Activated B cell treated with CpG ODN at 0.5 μM for 24 hours (primary cell): ENCODE data around the gene ZSCAN5A. TPM values are rescaled to one million over a fixed set of nuclear protein-coding genes. Genes with fewer than 3 reads are reported as not detected.
"Not testable (repeated sequence)": the region's sequence is repeated elsewhere in the genome, so short reads cannot be mapped to it uniquely, and the experiment has no call there.

Experiments used
- ATAC-seq: fragments of 200-7000 bp; cut with Tn5 transposase; one replicate; pipeline ENCODE4 v1.10.0; 2021; ENCODE audit warnings: low read depth, mild to moderate bottlenecking, moderate library complexity
- CTCF ChIA-PET: fragments of 350-600 bp; sonication (Branson Sonifier 250); formaldehyde crosslinking; loops from one replicate; lab custom pipeline; 2021; ENCODE audit warnings: antibody characterized with exemption; lab: Charles Lee
- POLR2A ChIA-PET: fragments of 350-600 bp; sonication (Branson Sonifier 250); formaldehyde crosslinking; loops from one replicate; lab custom pipeline; 2021; ENCODE audit warnings: antibody characterized with exemption; lab: Charles Lee
- DNase-seq: peaks from one replicate; pipeline ENCODE4 v3.0.0; 2022
- H3K27ac Mint-ChIP-seq: one replicate; pipeline ENCODE4 v1.8.0; 2020; ENCODE audit warnings: mixed read lengths
- H3K27me3 Mint-ChIP-seq: one replicate; pipeline ENCODE4 v1.8.0; 2021; ENCODE audit warnings: mixed read lengths
- H3K36me3 Mint-ChIP-seq: one replicate; pipeline ENCODE4 v1.8.0; 2021; ENCODE audit warnings: low read depth, mixed read lengths
- H3K4me1 Mint-ChIP-seq: one replicate; pipeline ENCODE4 v1.8.0; 2021; ENCODE audit warnings: mixed read lengths
- H3K4me3 Mint-ChIP-seq: one replicate; pipeline ENCODE4 v1.8.0; 2020; ENCODE audit warnings: mild to moderate bottlenecking, mixed read lengths
- H3K9me3 Mint-ChIP-seq: one replicate; pipeline ENCODE4 v1.8.0; 2020; ENCODE audit warnings: mixed read lengths
- intact Hi-C: fragments of 100-400 bp; cut with micrococcal nuclease; formaldehyde crosslinking; loops from one replicate; pipeline ENCODE4 v1.15.1; 2024
- total RNA-seq: library from RNA; stranded (reverse); gene quantifications from 2 replicates; pipeline ENCODE4 v1.2.3, GENCODE V29; 2022
- TF ChIP-seq, protein P1 (sequence below): fragments of 200-600 bp; IDR thresholded peaks from one replicate; pipeline ENCODE4 v1.8.0; 2022; ENCODE audit warnings: antibody characterized with exemption, mild to moderate bottlenecking

ZSCAN5A gene
- total RNA-seq, 1 donor from 2014 or later: 17.8 TPM

DNA sequence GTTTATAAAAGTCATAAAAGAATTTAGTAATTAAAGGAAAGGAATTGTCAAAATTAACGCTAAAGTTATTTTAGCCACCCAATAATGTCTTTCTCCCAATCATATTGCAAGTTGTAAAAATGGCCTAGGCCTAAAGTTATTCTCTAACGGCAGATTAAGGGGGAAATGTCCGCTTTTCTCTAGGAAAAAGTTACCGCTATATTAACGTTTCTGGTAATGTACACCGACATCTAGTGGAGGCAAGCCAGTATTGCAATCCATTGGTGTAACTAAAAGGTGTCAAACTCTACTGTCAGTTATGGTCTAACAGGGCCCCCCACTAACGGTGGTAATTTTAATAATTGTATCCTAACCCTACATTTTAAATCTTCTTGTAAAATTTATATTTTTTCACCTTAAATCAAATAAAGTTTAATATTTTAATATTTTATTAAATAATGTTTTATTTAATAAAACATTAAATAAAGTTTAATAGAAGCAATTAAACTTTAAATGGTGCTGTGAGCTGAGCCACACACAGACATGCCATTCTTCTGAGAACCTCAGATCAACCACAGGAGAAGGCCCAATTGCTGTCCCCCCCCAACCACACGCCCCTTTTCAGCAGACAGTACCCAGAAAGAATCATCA lies 35.9 kb upstream of the ZSCAN5A start:
- Mint-ChIP-seq H3K9me3 (no peaks in the 10 kb centered on the region), H3K27me3 (no peaks in the 10 kb centered on the region), H3K27ac (no peak overlapping the region), H3K4me1 (no peaks in the 10 kb centered on the region), H3K36me3 (no peaks in the 10 kb centered on the region), H3K4me3 (no peak overlapping the region)
- ChIA-PET CTCF (interaction anchor here (0.9 to 2.8 kb wide), 5 partner anchors 17 to 284 kb away, joined by 3 to 9 read pairs (median 7); no protein-coding TSS in a partner anchor), POLR2A (no interaction called here)
- no peak for ATAC-seq
- TF ChIP-seq, protein P1, sequence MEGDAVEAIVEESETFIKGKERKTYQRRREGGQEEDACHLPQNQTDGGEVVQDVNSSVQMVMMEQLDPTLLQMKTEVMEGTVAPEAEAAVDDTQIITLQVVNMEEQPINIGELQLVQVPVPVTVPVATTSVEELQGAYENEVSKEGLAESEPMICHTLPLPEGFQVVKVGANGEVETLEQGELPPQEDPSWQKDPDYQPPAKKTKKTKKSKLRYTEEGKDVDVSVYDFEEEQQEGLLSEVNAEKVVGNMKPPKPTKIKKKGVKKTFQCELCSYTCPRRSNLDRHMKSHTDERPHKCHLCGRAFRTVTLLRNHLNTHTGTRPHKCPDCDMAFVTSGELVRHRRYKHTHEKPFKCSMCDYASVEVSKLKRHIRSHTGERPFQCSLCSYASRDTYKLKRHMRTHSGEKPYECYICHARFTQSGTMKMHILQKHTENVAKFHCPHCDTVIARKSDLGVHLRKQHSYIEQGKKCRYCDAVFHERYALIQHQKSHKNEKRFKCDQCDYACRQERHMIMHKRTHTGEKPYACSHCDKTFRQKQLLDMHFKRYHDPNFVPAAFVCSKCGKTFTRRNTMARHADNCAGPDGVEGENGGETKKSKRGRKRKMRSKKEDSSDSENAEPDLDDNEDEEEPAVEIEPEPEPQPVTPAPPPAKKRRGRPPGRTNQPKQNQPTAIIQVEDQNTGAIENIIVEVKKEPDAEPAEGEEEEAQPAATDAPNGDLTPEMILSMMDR: no peak
- intact Hi-C loops: loop anchor here (1.0 kb wide), 3 partner anchors 96 to 284 kb away; no protein-coding TSS in a partner anchor
- DNase-seq: no peak

- no peak overlapping the region for H3K27ac Mint-ChIP-seq
- no peak for ATAC-seq
- POLR2A ChIA-PET: no interaction called here
Measured at GRCh38 chr19:56348289-56348877, 33.7 kb upstream of the ZSCAN5A start.

DNA sequence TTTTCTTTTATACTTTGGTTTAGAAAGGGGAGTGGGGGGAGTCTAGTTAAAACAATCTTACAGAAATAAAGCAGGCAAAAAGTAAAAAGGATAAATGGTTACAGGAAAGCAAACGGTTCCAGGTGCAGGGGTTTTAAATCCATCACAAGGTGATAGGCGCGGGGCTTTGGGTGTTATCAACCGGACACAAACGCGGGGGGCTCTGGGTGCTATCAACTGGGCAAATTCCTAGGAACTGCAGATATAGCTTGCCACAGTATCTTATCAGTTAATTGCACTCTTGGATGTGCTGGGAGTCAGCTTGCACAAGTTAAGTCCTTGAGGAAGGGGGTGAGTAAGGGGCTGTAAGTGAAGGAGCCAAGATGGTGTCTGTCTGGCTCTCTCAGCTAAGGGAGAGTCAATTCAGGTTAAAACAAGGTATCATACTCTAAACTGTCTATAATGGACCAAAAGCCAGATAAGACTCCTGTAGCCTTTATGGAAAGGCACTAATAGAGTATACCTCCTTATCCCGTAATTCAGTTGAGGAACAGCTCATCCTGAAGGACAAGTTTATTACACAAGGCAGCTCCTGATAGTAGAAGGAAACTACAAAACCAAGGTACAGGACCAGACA lies 32.6 kb upstream of the ZSCAN5A start:
- CTCF ChIA-PET: interaction anchor here (0.9 to 2.2 kb wide), 2 partner anchors 14 to 281 kb away, joined by 3 to 13 read pairs; no protein-coding TSS in a partner anchor
- no peaks in the 10 kb centered on the region for H3K4me1 Mint-ChIP-seq
- H3K36me3 Mint-ChIP-seq: no peaks in the 10 kb centered on the region
- TF ChIP-seq, protein P1: no peak
- no peak overlapping the region for H3K27ac Mint-ChIP-seq
- H3K4me3 Mint-ChIP-seq: no peak overlapping the region
- peaks cover 3% of the 10 kb centered on the region for H3K9me3 Mint-ChIP-seq
- peaks cover 2% of the 10 kb centered on the region for H3K27me3 Mint-ChIP-seq
- DNase-seq (no peak), ATAC-seq (no peak)
- intact Hi-C loops: no loop called here
- POLR2A ChIA-PET: no interaction called here

More at GRCh38 chr19:56348289-56348877, 33.7 kb upstream of the ZSCAN5A start:
- TF ChIP-seq, protein P1: no peak
- intact Hi-C loops: no loop called here
- H3K4me1 Mint-ChIP-seq: no peaks in the 10 kb centered on the region
- DNase-seq: no peak
- no peak overlapping the region for H3K4me3 Mint-ChIP-seq
- no peaks in the 10 kb centered on the region for H3K9me3 Mint-ChIP-seq
- CTCF ChIA-PET: interaction anchor here (0.9 to 2.8 kb wide), 6 partner anchors 15 to 282 kb away, joined by 3 to 13 read pairs (median 5); no protein-coding TSS in a partner anchor
- H3K27me3 Mint-ChIP-seq: no peaks in the 10 kb centered on the region
- no peaks in the 10 kb centered on the region for H3K36me3 Mint-ChIP-seq

DNA sequence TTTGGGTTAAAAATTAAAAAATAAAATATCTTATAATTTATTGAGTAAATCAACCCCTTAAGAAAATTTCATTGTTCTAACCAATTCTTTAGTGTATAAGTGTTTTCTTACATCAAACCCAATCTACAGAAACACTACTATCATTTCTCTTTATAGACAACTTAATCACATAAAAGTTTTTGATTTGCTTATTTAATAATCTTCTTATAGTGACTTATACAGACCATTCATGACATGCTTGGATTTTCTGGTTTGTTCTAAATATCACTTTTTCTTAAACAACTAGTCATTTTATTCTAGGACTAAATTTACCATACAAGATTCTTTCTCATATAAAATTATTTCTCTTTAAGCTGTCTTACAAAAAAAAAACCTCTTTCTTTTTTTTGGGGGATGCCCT lies 27.3 kb upstream of the ZSCAN5A start:
- ChIA-PET POLR2A (no interaction called here), CTCF (interaction anchor here (0.9 kb wide), 1 partner anchor 91 kb away, joined by 3 read pairs; no protein-coding TSS in a partner anchor)
- H3K27me3 Mint-ChIP-seq: peaks cover 11% of the 10 kb centered on the region
- H3K4me3 Mint-ChIP-seq: no peak overlapping the region
- no peak for ATAC-seq
- intact Hi-C loops: no loop called here
- H3K36me3 Mint-ChIP-seq: no peaks in the 10 kb centered on the region
- TF ChIP-seq, protein P1: no peak
- no peak overlapping the region for H3K27ac Mint-ChIP-seq
- no peaks in the 10 kb centered on the region for H3K4me1 Mint-ChIP-seq
- DNase-seq: no peak
- peaks cover 10% of the 10 kb centered on the region for H3K9me3 Mint-ChIP-seq

GRCh38 chr19:56339031-56339430 lies 24.4 kb upstream of the ZSCAN5A start:
- H3K27me3 Mint-ChIP-seq: peaks cover 11% of the 10 kb centered on the region
- CTCF ChIA-PET, DNase-seq, H3K4me1 Mint-ChIP-seq, H3K36me3 Mint-ChIP-seq, intact Hi-C loops, H3K4me3 Mint-ChIP-seq, ATAC-seq, POLR2A ChIA-PET, H3K27ac Mint-ChIP-seq: not testable (repeated sequence)
- peaks cover 10% of the 10 kb centered on the region for H3K9me3 Mint-ChIP-seq

- CTCF ChIA-PET: interaction anchor here (7.6 kb wide), 1 partner anchor 84 kb away, joined by 134 read pairs; no protein-coding TSS in a partner anchor
- intact Hi-C loops, H3K4me3 Mint-ChIP-seq, H3K4me1 Mint-ChIP-seq, POLR2A ChIA-PET, H3K36me3 Mint-ChIP-seq, ATAC-seq, DNase-seq, H3K27ac Mint-ChIP-seq: not testable (repeated sequence)
- Mint-ChIP-seq H3K27me3 (peaks cover 12% of the 10 kb centered on the region), H3K9me3 (peaks cover 12% of the 10 kb centered on the region)
Measured at GRCh38 chr19:56337077-56337476, 22.4 kb upstream of the ZSCAN5A start.

DNA sequence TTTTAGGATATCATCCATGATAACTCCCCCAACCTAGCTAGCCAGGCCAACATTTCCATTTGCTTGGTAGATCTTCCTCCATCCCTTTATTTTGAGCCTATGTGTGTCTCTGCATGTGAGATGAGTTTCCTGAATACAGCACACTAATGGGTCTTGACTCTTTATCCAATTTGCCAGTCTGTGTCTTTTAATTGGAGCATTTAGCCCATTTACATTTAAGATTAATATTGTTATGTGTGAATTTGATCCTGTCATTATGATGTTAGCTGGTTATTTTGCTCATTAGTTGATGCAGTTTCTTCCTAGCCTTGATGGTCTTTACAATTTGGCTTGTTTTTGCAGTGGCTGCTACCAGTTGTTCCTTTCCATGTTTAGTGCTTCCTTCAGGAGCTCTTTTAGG lies 20.7 kb upstream of the ZSCAN5A start:
- intact Hi-C loops, H3K4me1 Mint-ChIP-seq: not testable (repeated sequence)

More for the DNA sequence above, 20.7 kb upstream of the ZSCAN5A start:
- H3K27me3 Mint-ChIP-seq, H3K4me3 Mint-ChIP-seq, H3K9me3 Mint-ChIP-seq, POLR2A ChIA-PET, DNase-seq, H3K36me3 Mint-ChIP-seq, ATAC-seq, H3K27ac Mint-ChIP-seq: not testable (repeated sequence)
- CTCF ChIA-PET: interaction anchor here (1.2 to 7.6 kb wide), 3 partner anchors 82 to 269 kb away, joined by 3 to 134 read pairs (median 6); no protein-coding TSS in a partner anchor
